Left renal pelvis (tissue), 4 donors: ENCODE results near the gene KRTAP10-11. TPM values are rescaled to one million over a fixed set of nuclear protein-coding genes. Genes with fewer than 3 reads are reported as not detected.

Source experiments
- DNase-seq, 4 donors: peaks; one replicate each; pipeline ENCODE4 v3.0.0-alpha.2; 2013; ENCODE audit warnings: low read depth in 4 of 4, low spot score in 3 of 4
- polyA plus RNA-seq, 4 donors: library from polyadenylated mRNA; unstranded; fragments of 120-200 nt; gene quantifications; one replicate each; pipeline ENCODE4 v1.2.1, GENCODE V29; 2013; ENCODE audit not compliant: insufficient read length in 4 of 4

Gene KRTAP10-11
- polyA plus RNA-seq, 4 donors = not detected

DNA sequence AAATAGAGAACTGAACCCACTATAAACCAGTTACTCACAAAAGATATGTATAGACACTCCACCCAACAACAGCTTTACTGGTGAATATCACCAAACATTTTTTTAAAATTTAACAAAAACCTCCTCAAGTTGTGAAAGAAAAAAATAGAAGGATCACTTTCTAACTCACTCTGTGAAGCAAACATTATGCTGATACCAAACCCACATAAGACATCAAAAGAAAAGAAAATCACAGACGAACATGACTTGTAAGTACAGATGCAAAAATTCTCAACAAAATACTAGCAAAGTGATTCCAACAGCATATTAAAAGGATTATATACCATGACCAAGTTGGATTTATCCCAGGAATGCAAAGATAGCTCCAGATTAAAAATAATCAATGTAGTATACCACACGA lies 45.5 kb downstream of the KRTAP10-11 start:
- DNase-seq = no peak

DNA sequence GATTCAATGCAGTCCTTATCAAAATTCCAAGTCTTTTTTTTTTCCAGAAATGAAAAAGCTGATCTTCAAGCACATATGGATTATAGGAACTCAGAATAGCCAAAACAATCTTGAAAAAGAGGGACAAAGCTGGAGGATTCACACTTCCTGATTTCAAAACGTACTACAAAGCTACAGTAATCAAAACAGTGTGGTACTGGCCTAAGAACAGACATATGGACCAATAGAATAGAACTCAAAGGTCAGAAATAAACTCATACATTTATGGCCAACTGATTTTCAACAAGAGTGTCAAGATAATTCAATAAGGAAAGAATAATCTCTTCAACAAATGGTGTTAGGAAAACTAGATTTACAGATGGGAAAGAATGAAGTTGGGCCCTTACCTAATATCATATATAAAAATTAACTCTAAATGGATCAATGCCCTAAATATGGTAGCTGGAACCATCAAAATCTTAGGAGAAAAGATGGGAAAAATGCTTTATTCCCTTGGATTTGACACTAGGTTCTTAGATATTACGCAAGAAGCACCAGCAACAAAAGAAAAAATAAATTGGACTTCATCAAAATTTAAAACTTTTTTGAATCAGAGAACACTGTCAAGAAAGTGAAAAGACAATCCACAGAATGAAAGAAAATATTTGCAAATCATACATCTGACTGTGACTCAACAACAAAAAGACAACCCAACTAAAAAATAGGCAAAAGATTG lies 46.7 kb downstream of the KRTAP10-11 start:
- DNase-seq = no peak

DNA sequence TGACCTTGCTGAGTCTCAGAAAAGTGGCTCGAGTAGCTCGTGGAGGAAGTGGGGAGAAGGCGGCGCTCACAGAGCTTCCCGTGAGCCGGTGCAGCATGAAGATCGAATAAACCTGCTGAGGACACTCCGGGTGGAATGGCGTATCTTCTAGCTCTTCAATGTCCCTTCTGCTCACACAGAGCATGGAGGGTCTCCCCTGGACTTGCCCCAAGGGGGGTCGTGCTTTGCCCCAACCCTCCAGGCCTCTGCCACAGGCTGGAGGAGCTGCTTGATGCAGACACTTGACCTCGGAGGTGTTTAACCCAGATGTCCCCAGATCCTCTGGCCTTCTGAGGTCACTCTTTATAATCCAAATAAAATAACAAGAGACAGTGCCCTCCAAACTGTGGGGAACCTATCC lies 48.6 kb downstream of the KRTAP10-11 start:
- no peak for DNase-seq

DNA sequence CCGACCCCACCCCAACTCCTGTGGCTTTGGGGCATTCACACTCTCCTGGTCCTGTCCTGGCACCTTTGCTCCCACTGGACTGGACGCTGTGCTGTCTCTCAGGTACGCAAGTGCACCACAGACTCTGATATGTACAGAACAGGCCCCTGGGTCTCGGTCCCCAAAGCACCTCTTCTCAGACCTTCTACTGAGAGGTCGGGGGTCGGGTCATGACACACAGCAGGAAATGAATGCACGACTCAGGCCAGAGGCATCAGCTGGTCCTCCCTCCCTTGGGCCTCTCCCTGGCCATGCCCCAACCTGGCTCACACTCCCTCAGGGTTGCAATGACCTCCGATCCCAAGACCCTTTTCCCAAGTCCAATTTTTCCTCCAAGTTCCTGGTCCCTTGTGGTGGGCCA lies 49.0 kb downstream of the KRTAP10-11 start:
- no peak for DNase-seq

DNA sequence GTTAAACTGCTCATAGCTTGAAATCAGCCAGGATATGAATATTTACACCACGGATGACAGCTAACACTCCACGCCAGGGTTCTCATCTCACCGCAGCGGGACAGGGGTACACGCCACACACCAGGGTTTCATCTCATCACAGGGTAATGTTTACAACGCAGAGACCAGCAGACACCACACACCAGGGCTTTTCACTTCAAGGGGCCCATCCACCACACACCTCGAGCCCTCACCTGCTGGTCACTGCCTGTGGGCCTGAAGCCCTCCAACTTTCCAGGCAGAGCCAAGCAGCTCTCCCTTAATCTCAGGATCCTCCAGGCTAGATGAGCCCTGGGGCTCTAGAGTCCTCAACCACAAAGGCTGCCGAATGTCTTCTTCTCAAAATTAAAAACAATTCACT lies 49.4 kb downstream of the KRTAP10-11 start:
- DNase-seq = no peak

DNA sequence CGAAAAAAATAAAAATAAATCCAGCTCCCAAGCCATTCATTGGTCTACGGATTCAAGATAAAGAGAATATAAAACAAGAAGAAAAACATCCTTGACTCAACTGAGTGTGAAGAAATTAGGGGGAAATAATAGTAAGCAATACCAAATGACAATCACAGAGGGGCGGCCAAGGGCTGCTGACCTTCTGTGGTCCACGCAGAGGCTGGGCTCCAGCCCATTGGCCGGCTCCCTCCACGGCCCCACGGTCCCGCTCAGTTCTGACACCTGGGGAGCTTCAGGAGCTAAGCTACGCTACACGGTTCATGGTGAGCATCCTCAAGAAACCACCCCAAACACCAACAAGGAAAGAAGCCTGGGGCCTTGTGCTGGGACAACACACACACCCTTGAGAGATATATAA lies 50.4 kb downstream of the KRTAP10-11 start:
- no peak for DNase-seq

Other genes starting within 250 kb of the KRTAP10-11 start
- 1 to 10 TPM; 4.3 to 6.6 (median 4.6) TPM for gene LRRC3, start 190.9 kb upstream of the KRTAP10-11 start, polyA plus RNA-seq
- gene KRTAP10-1, start 106.2 kb upstream of the KRTAP10-11 start, polyA plus RNA-seq = not detected
- gene KRTAP10-2, start 94.9 kb upstream of the KRTAP10-11 start, polyA plus RNA-seq = not detected
- gene KRTAP10-3, start 87.6 kb upstream of the KRTAP10-11 start, polyA plus RNA-seq = not detected
- gene KRTAP10-4, start 72.7 kb upstream of the KRTAP10-11 start, polyA plus RNA-seq = not detected
- gene KRTAP10-5, start 65.8 kb upstream of the KRTAP10-11 start, polyA plus RNA-seq = not detected
- gene KRTAP10-6, start 53.9 kb upstream of the KRTAP10-11 start, polyA plus RNA-seq = not detected
- gene KRTAP10-7, start 45.8 kb upstream of the KRTAP10-11 start, polyA plus RNA-seq = not detected
- not detected for gene KRTAP10-8, start 34.3 kb upstream of the KRTAP10-11 start, polyA plus RNA-seq
- gene KRTAP10-9, start 19.3 kb upstream of the KRTAP10-11 start, polyA plus RNA-seq = not detected
- not detected for gene KRTAP10-10, start 9.1 kb upstream of the KRTAP10-11 start, polyA plus RNA-seq
- not detected for gene KRTAP12-4, start 8.2 kb downstream of the KRTAP10-11 start, polyA plus RNA-seq
- gene KRTAP12-3, start 11.5 kb downstream of the KRTAP10-11 start, polyA plus RNA-seq = not detected
- not detected for gene KRTAP12-2, start 20.5 kb downstream of the KRTAP10-11 start, polyA plus RNA-seq
- gene KRTAP12-1, start 35.7 kb downstream of the KRTAP10-11 start, polyA plus RNA-seq = not detected
- not detected for gene KRTAP10-12, start 50.8 kb downstream of the KRTAP10-11 start, polyA plus RNA-seq
- gene TSPEAR, start 65.2 kb downstream of the KRTAP10-11 start, polyA plus RNA-seq = 1 to 10 TPM in 2 of 4 donors, under 1 TPM in 2; 0.08 to 1.1 (median 0.74) TPM
- 100 to 1,000 TPM in 1 of 4 donors, 10 to 100 TPM in 3; 58.6 to 134 (median 81.8) TPM for gene UBE2G2, start 155.4 kb downstream of the KRTAP10-11 start, polyA plus RNA-seq
- gene SUMO3, start 171.6 kb downstream of the KRTAP10-11 start, polyA plus RNA-seq = 100 to 1,000 TPM; 105 to 126 (median 111) TPM
- 100 to 1,000 TPM; 187 to 301 (median 285) TPM for gene PTTG1IP, start 227.3 kb downstream of the KRTAP10-11 start, polyA plus RNA-seq